Nephron (organoid): ENCODE measurements around the gene TUBB1.

Experiments
- H3K27ac Mint-ChIP-seq, 3 experiments: 2 replicates each; pipeline ENCODE4 v1.8.0; 2020; ENCODE audit warnings: mixed read lengths in 3 of 3, mild to moderate bottlenecking in 2 of 3, moderate library complexity in 1 of 3
- H3K27me3 Mint-ChIP-seq: 2 replicates; pipeline ENCODE4 v1.8.0; 2021; ENCODE audit warnings: low read depth, mild to moderate bottlenecking, moderate library complexity, mixed read lengths
- H3K36me3 Mint-ChIP-seq: 2 replicates; pipeline ENCODE4 v1.8.0; 2020; ENCODE audit warnings: low read depth, mixed read lengths
- H3K4me1 Mint-ChIP-seq: 2 replicates; pipeline ENCODE4 v1.8.0; 2020; ENCODE audit warnings: mixed read lengths
- H3K4me3 Mint-ChIP-seq, 3 experiments: 2 replicates each; pipeline ENCODE4 v1.8.0; 2020; ENCODE audit warnings: mild to moderate bottlenecking in 3 of 3, mixed read lengths in 3 of 3, moderate library complexity in 2 of 3
- H3K9me3 Mint-ChIP-seq: 2 replicates; pipeline ENCODE4 v1.8.0; 2020; ENCODE audit warnings: mixed read lengths
- TF ChIP-seq, protein P1 (sequence below), 3 experiments: fragments of 200-600 bp; sonication (generic); IDR thresholded peaks; one replicate each; pipeline ENCODE4 v1.5.0; 2021; ENCODE audit warnings: antibody characterized with exemption in 3 of 3; ENCODE audit not compliant: unreplicated experiment in 3 of 3

The TUBB1 gene

GRCh38 chr20:59019217-59019616 lies at the start of gene TUBB1:
TUBB1 (plus strand) TSS chr20:59019429; CDS start chr20:59019523, 94 bp downstream.
- TF ChIP-seq, protein P1, sequence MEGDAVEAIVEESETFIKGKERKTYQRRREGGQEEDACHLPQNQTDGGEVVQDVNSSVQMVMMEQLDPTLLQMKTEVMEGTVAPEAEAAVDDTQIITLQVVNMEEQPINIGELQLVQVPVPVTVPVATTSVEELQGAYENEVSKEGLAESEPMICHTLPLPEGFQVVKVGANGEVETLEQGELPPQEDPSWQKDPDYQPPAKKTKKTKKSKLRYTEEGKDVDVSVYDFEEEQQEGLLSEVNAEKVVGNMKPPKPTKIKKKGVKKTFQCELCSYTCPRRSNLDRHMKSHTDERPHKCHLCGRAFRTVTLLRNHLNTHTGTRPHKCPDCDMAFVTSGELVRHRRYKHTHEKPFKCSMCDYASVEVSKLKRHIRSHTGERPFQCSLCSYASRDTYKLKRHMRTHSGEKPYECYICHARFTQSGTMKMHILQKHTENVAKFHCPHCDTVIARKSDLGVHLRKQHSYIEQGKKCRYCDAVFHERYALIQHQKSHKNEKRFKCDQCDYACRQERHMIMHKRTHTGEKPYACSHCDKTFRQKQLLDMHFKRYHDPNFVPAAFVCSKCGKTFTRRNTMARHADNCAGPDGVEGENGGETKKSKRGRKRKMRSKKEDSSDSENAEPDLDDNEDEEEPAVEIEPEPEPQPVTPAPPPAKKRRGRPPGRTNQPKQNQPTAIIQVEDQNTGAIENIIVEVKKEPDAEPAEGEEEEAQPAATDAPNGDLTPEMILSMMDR (IDR thresholded peaks at IDR 0.05; ENCODE audit: unreplicated experiment in 3 of 3): no peak
- H3K27ac Mint-ChIP-seq: no peak within 1 kb of the TSS
- no peaks in the 10 kb centered on the region for H3K9me3 Mint-ChIP-seq
- H3K4me1 Mint-ChIP-seq: peaks cover 21% of the 10 kb centered on the region
- H3K27me3 Mint-ChIP-seq: peaks cover 8% of the 10 kb centered on the region
- H3K36me3 Mint-ChIP-seq: peaks cover 19% of the 10 kb centered on the region
- no peak within 1 kb of the TSS for H3K4me3 Mint-ChIP-seq

DNA sequence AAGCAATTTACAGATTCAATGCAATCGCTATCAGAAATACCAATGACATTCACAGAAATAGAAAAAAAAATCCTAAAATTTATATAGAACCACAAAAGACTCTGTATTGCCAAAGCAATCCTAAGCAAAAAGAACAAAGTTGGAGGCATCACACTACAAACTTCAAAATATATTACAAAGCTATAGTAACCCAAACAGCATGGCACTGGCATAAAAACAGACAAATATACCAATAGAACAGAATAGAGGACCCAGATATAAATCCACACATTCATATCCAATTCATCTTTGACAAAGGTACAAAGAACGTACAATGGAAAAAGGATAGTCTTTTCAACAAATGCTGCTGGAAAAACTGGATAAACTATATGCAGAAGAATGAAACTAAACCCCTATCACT lies 49.8 kb upstream of the TUBB1 start:
- no peaks in the 10 kb centered on the region for H3K36me3 Mint-ChIP-seq
- H3K4me1 Mint-ChIP-seq: no peaks in the 10 kb centered on the region
- no peak overlapping the region for H3K27ac Mint-ChIP-seq
- no peaks in the 10 kb centered on the region for H3K27me3 Mint-ChIP-seq
- H3K4me3 Mint-ChIP-seq: no peak overlapping the region
- H3K9me3 Mint-ChIP-seq: peaks cover 20% of the 10 kb centered on the region
- TF ChIP-seq, protein P1 (IDR thresholded peaks at IDR 0.05; ENCODE audit: unreplicated experiment in 3 of 3): no peak

GRCh38 chr20:58970146-58970545 lies 49.1 kb upstream of the TUBB1 start:
- no peaks in the 10 kb centered on the region for H3K27me3 Mint-ChIP-seq
- H3K9me3 Mint-ChIP-seq: peaks cover 18% of the 10 kb centered on the region
- H3K4me1 Mint-ChIP-seq: no peaks in the 10 kb centered on the region
- TF ChIP-seq, protein P1 (IDR thresholded peaks at IDR 0.05; ENCODE audit: unreplicated experiment in 3 of 3): no peak
- no peak overlapping the region for H3K4me3 Mint-ChIP-seq
- no peak overlapping the region for H3K27ac Mint-ChIP-seq
- no peaks in the 10 kb centered on the region for H3K36me3 Mint-ChIP-seq

- Mint-ChIP-seq H3K27ac (no peak overlapping the region), H3K4me1 (no peaks in the 10 kb centered on the region), H3K4me3 (no peak overlapping the region), H3K9me3 (peaks cover 31% of the 10 kb centered on the region), H3K36me3 (peaks cover 5% of the 10 kb centered on the region), H3K27me3 (no peaks in the 10 kb centered on the region)
- TF ChIP-seq, protein P1 (IDR thresholded peaks at IDR 0.05; ENCODE audit: unreplicated experiment in 3 of 3): no peak
Observed at GRCh38 chr20:58971429-58971828, 47.8 kb upstream of the TUBB1 start.

- H3K27ac Mint-ChIP-seq: no peak overlapping the region
- peaks cover 9% of the 10 kb centered on the region for H3K36me3 Mint-ChIP-seq
- TF ChIP-seq, protein P1 (IDR thresholded peaks at IDR 0.05; ENCODE audit: unreplicated experiment in 3 of 3): no peak
- H3K4me1 Mint-ChIP-seq: no peaks in the 10 kb centered on the region
- peaks cover 38% of the 10 kb centered on the region for H3K9me3 Mint-ChIP-seq
- H3K4me3 Mint-ChIP-seq: no peak overlapping the region
- H3K27me3 Mint-ChIP-seq: no peaks in the 10 kb centered on the region
Observed at GRCh38 chr20:58973179-58973578, 46.0 kb upstream of the TUBB1 start.

GRCh38 chr20:58973866-58974265 lies 45.4 kb upstream of the TUBB1 start:
- Mint-ChIP-seq H3K36me3 (peaks cover 9% of the 10 kb centered on the region), H3K4me1 (no peaks in the 10 kb centered on the region), H3K9me3 (peaks cover 37% of the 10 kb centered on the region), H3K27me3 (no peaks in the 10 kb centered on the region), H3K4me3 (no peak overlapping the region), H3K27ac (no peak overlapping the region)
- TF ChIP-seq, protein P1 (IDR thresholded peaks at IDR 0.05; ENCODE audit: unreplicated experiment in 3 of 3): no peak
